Uterus (tissue), 2 donors: ENCODE data around the gene CCDC57.

Experiments used
- POLR2A ChIP-seq, 2 donors: fragments of 450-650 bp; IDR thresholded peaks; one replicate each; pipeline ENCODE4 v1.6.1; 2016; ENCODE audit warnings: antibody characterized with exemption in 2 of 2, mild to moderate bottlenecking in 1 of 2, moderate library complexity in 1 of 2
- TF ChIP-seq, protein P1 (sequence below), 4 experiments: fragments of 200-600 bp in 2 of 4; fragments of 450-650 bp in 2 of 4; sonication (generic) in 2 of 4; IDR thresholded peaks; one replicate each; pipeline ENCODE4 v1.5.1; 2016 to 2019; ENCODE audit warnings: antibody characterized with exemption in 4 of 4, mild to moderate bottlenecking in 2 of 4, moderate library complexity in 1 of 4

DNA sequence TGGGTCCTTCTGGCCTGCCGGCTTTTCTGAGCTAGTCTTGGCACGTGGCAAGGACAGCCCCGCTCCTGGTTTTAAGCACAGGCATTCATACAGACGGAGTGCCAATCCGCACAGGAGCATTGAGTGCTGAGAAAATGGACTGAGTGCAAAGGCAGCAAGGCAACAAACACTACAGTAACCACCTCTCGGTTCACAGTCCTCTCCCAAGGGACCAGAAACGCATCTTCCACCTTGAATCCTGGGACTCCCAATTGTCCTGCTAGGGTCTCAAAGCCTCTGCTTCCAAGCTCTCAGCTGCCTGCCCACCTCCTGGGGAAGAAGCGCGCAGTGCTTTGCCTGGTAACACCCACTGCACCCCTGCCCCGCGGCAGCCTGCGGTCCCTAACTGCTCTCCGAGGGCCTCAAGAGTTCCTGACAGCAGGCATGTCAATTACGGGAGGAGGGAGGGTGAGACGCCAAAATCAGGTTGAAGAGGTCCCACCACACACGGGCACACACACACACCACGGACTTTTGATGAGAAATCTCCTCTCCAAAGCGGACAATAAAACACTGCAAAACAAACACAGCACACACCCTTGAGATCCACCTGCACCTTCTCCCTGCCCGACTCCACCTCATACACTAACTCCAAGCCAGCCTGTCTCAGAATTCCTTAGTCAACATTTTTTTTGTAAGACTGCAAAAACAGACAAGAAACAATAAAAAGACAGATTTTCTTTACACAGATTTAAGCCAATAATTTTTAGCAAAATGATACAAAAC is 31.2 kb upstream of the CCDC57 start:
- TF ChIP-seq, protein P1, sequence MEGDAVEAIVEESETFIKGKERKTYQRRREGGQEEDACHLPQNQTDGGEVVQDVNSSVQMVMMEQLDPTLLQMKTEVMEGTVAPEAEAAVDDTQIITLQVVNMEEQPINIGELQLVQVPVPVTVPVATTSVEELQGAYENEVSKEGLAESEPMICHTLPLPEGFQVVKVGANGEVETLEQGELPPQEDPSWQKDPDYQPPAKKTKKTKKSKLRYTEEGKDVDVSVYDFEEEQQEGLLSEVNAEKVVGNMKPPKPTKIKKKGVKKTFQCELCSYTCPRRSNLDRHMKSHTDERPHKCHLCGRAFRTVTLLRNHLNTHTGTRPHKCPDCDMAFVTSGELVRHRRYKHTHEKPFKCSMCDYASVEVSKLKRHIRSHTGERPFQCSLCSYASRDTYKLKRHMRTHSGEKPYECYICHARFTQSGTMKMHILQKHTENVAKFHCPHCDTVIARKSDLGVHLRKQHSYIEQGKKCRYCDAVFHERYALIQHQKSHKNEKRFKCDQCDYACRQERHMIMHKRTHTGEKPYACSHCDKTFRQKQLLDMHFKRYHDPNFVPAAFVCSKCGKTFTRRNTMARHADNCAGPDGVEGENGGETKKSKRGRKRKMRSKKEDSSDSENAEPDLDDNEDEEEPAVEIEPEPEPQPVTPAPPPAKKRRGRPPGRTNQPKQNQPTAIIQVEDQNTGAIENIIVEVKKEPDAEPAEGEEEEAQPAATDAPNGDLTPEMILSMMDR (IDR thresholded peaks at IDR 0.05), result no peak
- no peak for TF ChIP-seq POLR2A (IDR thresholded peaks at IDR 0.05)
